ENCODE data around the gene DMD. TPM values are rescaled to one million over a fixed set of nuclear protein-coding genes. Genes with fewer than 3 reads are reported as not detected.

Gene DMD
- total and polyA plus RNA-seq, 2 of the 13 experiments (the other 11 are each of a cell fraction or from before 2014, with no cell fraction given): 17.6 to 25.9 TPM

DNA sequence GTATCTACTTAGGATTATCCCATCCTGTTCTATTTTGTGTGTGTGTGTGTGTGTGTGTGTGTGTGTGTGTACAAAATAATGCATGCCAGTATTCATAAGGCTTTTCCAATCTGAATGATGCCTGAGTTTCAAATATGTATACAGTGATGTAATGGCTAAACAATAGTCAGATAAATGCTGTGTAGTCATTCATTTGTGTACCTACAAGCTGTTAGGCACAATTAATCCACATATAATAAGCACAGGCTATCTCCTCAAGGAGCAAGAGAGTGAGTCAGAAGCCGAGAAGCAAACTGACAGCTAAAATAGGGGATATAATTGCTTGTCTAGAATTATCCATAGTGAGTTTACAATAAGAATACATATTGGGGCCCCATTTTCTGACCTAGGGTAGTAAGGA, 15.7 kb downstream of the DMD start:
- no peaks in the 10 kb centered on the region for H3K36me3 ChIP-seq (replicated peaks in 1 of 2; ENCODE audit: control insufficient read depth in 1 of 2, insufficient read depth in 2 of 2, low read length in 2 of 2)
- no peak for FAIRE-seq
- intact Hi-C loops (cut with micrococcal nuclease; ENCODE audit: unreplicated experiment): no loop called here

More for the DNA sequence above, 15.7 kb downstream of the DMD start:
- Histone ChIP-seq H3K79me2 (ENCODE audit: insufficient read depth, low read length) (no peaks in the 10 kb centered on the region), H3K4me1 (ENCODE audit: insufficient read depth, low read length) (no peaks in the 10 kb centered on the region), H3K4me3 (replicated peaks in 1 of 3; ENCODE audit: insufficient read depth in 1 of 3, low read depth in 2 of 3, low read length in 3 of 3) (no peak overlapping the region), H3K27ac (ENCODE audit: extremely low read length, insufficient read depth, low read length) (no peak overlapping the region), H3K4me2 (ENCODE audit: low read depth, low read length) (no peak overlapping the region), H3K27me3 (ENCODE audit: control insufficient read depth in 1 of 2, insufficient read depth in 2 of 2, low read length in 2 of 2) (no peaks in the 10 kb centered on the region), H2AFZ (ENCODE audit: low read length) (no peak overlapping the region), H3K9me3 (ENCODE audit: low read length) (no peaks in the 10 kb centered on the region), H3K9ac (ENCODE audit: insufficient read depth, low read depth, low read length) (no peak overlapping the region), H4K20me1 (ENCODE audit: insufficient read depth, low read length) (no peaks in the 10 kb centered on the region)
- in situ Hi-C loops (cut with HindIII; ENCODE audit: extremely low pct_ligation_motif_present, low pct_unique_long_range_greater_than_20kb): no loop called here
- CTCF ChIA-PET (ENCODE audit: low intra/inter-chr PET ratio, low total read pairs): no interaction called here
- WGBS (ENCODE audit: low lambda C conversion rate): 0% methylated on average over 1 of the region's 1 CpG
- POLR2A ChIA-PET: no interaction called here
- no peak for TF ChIP-seq DPF2 (CRISPR knock-in tag; IDR thresholded peaks at IDR 0.05; ENCODE audit: borderline replicate concordance, low read depth)
- TF ChIP-seq IRX3 (CRISPR knock-in tag; IDR thresholded peaks at IDR 0.05; ENCODE audit: borderline replicate concordance, low read depth): no peak
- TF ChIP-seq NFKBIZ (CRISPR knock-in tag; IDR thresholded peaks at IDR 0.05): no peak
- no peak for TF ChIP-seq ZNF850 (CRISPR knock-in tag; conservative IDR thresholded peaks at IDR 0.05)
- no peak for TF ChIP-seq ZHX2 (IDR thresholded peaks at IDR 0.05; ENCODE audit: low read depth)
- no peak for TF ChIP-seq ZHX2 (CRISPR knock-in tag; IDR thresholded peaks at IDR 0.05; ENCODE audit: borderline replicate concordance)
- no peak for TF ChIP-seq PCBP1 (IDR thresholded peaks at IDR 0.05; ENCODE audit: borderline replicate concordance, low read depth, low read length)
- TF ChIP-seq ZNF335 (CRISPR knock-in tag; IDR thresholded peaks at IDR 0.05): no peak
- TF ChIP-seq, protein P1, sequence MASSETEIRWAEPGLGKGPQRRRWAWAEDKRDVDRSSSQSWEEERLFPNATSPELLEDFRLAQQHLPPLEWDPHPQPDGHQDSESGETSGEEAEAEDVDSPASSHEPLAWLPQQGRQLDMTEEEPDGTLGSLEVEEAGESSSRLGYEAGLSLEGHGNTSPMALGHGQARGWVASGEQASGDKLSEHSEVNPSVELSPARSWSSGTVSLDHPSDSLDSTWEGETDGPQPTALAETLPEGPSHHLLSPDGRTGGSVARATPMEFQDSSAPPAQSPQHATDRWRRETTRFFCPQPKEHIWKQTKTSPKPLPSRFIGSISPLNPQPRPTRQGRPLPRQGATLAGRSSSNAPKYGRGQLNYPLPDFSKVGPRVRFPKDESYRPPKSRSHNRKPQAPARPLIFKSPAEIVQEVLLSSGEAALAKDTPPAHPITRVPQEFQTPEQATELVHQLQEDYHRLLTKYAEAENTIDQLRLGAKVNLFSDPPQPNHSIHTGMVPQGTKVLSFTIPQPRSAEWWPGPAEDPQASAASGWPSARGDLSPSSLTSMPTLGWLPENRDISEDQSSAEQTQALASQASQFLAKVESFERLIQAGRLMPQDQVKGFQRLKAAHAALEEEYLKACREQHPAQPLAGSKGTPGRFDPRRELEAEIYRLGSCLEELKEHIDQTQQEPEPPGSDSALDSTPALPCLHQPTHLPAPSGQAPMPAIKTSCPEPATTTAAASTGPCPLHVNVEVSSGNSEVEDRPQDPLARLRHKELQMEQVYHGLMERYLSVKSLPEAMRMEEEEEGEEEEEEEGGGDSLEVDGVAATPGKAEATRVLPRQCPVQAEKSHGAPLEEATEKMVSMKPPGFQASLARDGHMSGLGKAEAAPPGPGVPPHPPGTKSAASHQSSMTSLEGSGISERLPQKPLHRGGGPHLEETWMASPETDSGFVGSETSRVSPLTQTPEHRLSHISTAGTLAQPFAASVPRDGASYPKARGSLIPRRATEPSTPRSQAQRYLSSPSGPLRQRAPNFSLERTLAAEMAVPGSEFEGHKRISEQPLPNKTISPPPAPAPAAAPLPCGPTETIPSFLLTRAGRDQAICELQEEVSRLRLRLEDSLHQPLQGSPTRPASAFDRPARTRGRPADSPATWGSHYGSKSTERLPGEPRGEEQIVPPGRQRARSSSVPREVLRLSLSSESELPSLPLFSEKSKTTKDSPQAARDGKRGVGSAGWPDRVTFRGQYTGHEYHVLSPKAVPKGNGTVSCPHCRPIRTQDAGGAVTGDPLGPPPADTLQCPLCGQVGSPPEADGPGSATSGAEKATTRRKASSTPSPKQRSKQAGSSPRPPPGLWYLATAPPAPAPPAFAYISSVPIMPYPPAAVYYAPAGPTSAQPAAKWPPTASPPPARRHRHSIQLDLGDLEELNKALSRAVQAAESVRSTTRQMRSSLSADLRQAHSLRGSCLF (CRISPR knock-in tag; IDR thresholded peaks at IDR 0.05; ENCODE audit: borderline replicate concordance): no peak
- no peak for ATAC-seq
- DNase-seq (ENCODE audit: low spot score): no peak
- BruUV-seq (replicated peaks): no TSS peak

Measured in HepG2 (cell line).